Esophagus squamous epithelium (tissue), 5 donors: Measurements from ENCODE around the gene PIP4K2C. TPM values are rescaled to one million over a fixed set of nuclear protein-coding genes. Genes with fewer than 3 reads are reported as not detected.

Source experiments
- DNase-seq: peaks from one replicate; lab custom pipeline; 2025; lab: John Stamatoyannopoulos, UW
- H3K27ac ChIP-seq, 4 donors: fragments of 200-600 bp; sonication (generic); one replicate each; pipeline ENCODE4 v1.5.1; 2016 to 2019; ENCODE audit warnings: mild to moderate bottlenecking in 1 of 4
- H3K27me3 ChIP-seq, 4 donors: fragments of 200-600 bp; sonication (generic); 1 replicate in 3 of 4; 2 replicates in 1 of 4; pipeline versions ENCODE4 v1.5.1 to v1.6.0; 2017 to 2021; ENCODE audit warnings: antibody characterized with exemption in 1 of 4
- H3K36me3 ChIP-seq, 3 donors: fragments of 200-600 bp; sonication (generic); one replicate each; pipeline ENCODE4 v1.5.1; 2016 to 2019
- H3K4me1 ChIP-seq, 3 donors: fragments of 200-600 bp; sonication (generic); one replicate each; pipeline ENCODE4 v1.5.1; 2017 to 2019
- H3K4me3 ChIP-seq, 4 donors: fragments of 200-600 bp; sonication (generic); 1 replicate in 3 of 4; 2 replicates in 1 of 4; pipeline ENCODE4 v1.5.1; 2016 to 2019; ENCODE audit warnings: mild to moderate bottlenecking in 2 of 4, moderate library complexity in 1 of 4
- H3K9me3 ChIP-seq, 3 donors: fragments of 200-600 bp; sonication (generic); one replicate each; pipeline ENCODE4 v1.5.1; 2016 to 2019
- CTCF ChIP-seq, 6 experiments: fragments of 450-650 bp in 4 of 6; fragments of 200-600 bp in 2 of 6; sonication (generic) in 2 of 6; IDR thresholded peaks; one replicate each; pipeline ENCODE4 v1.5.1; 2016 to 2019; ENCODE audit warnings: antibody characterized with exemption in 6 of 6, mild to moderate bottlenecking in 4 of 6, moderate library complexity in 4 of 6
- POLR2A ChIP-seq, 4 donors: fragments of 450-650 bp; IDR thresholded peaks; one replicate each; pipeline ENCODE4 v1.6.1; 2017; ENCODE audit warnings: antibody characterized with exemption in 4 of 4, mild to moderate bottlenecking in 4 of 4, moderate library complexity in 3 of 4
- WGBS, 2 donors: methylation state at CpG; one replicate each; pipeline ENCODE4 v1.1.5; 2018; 5-methylcytosine and 5-hydroxymethylcytosine counted together
- intact Hi-C: fragments of 100-400 bp; cut with DNase I; formaldehyde crosslinking; loops from one replicate; pipeline ENCODE4 v1.15.0; 2022
- total RNA-seq, 4 donors: library from RNA; depleted of rRNA; stranded (reverse); fragments of >200 nt; gene quantifications; one replicate each; pipeline ENCODE4 v1.1.0, GENCODE V29; 2016
- donor health status: DM: yes; HTN: yes; CAD: no.

Gene PIP4K2C
- total RNA-seq, 4 donors from 2014 or later = 25.2 to 41.7 (median 33.1) TPM

GRCh38 chr12:57576613-57577160, 14.3 kb upstream of the PIP4K2C start:
- Histone ChIP-seq H3K27me3 (no peaks in the 10 kb centered on the region), H3K27ac (no peak overlapping the region), H3K4me3 (no peak overlapping the region), H3K9me3 (no peaks in the 10 kb centered on the region), H3K36me3 (no peaks in the 10 kb centered on the region), H3K4me1 (no peaks in the 10 kb centered on the region)
- intact Hi-C loops = no loop called here
- TF ChIP-seq POLR2A (IDR thresholded peaks at IDR 0.05) (no peak), CTCF (IDR thresholded peaks at IDR 0.05) (no peak)
- no peak for DNase-seq
- 66 to 76% methylated on average over 9 of the region's 9 CpGs for WGBS, 2 donors

GRCh38 chr12:57577981-57578758, 12.8 kb upstream of the PIP4K2C start:
- Histone ChIP-seq H3K27ac (no peak overlapping the region), H3K4me3 (no peak overlapping the region), H3K36me3 (no peaks in the 10 kb centered on the region), H3K4me1 (no peaks in the 10 kb centered on the region), H3K27me3 (peaks cover 0 to 7% (median 0%) of the 10 kb centered on the region in 4 donors), H3K9me3 (no peaks in the 10 kb centered on the region)
- 74 to 89% methylated on average over 11 to 12 of the region's 12 CpGs for WGBS, 2 donors
- no peak for DNase-seq
- intact Hi-C loops = no loop called here
- TF ChIP-seq CTCF (IDR thresholded peaks at IDR 0.05) (no peak), POLR2A (IDR thresholded peaks at IDR 0.05) (no peak)

GRCh38 chr12:57579011-57579410, 12.0 kb upstream of the PIP4K2C start:
- Histone ChIP-seq H3K9me3 (no peaks in the 10 kb centered on the region), H3K27ac (no peak overlapping the region), H3K4me3 (no peak overlapping the region), H3K4me1 (no peaks in the 10 kb centered on the region), H3K27me3 (peaks cover 0 to 7% (median 0%) of the 10 kb centered on the region in 4 donors), H3K36me3 (no peaks in the 10 kb centered on the region)
- no peak for TF ChIP-seq CTCF (IDR thresholded peaks at IDR 0.05)
- no peak for TF ChIP-seq POLR2A (IDR thresholded peaks at IDR 0.05)
- intact Hi-C loops = no loop called here
- no peak for DNase-seq
- 68 to 83% methylated on average over 1 to 2 of the region's 2 CpGs for WGBS, 2 donors

- 83 to 92% methylated on average over 8 of the region's 8 CpGs for WGBS, 2 donors
- intact Hi-C loops = loop anchor here (5.0 kb wide), 1 partner anchor 42 kb away; no protein-coding TSS in a partner anchor
Observed at GRCh38 chr12:57579677-57580465, 11.1 kb upstream of the PIP4K2C start.

More at GRCh38 chr12:57579677-57580465, 11.1 kb upstream of the PIP4K2C start:
- no peak overlapping the region for H3K27ac ChIP-seq
- no peaks in the 10 kb centered on the region for H3K36me3 ChIP-seq
- H3K9me3 ChIP-seq = no peaks in the 10 kb centered on the region
- peaks cover 0 to 10% (median 0%) of the 10 kb centered on the region in 4 donors for H3K27me3 ChIP-seq
- TF ChIP-seq CTCF (IDR thresholded peaks at IDR 0.05) (no peak), POLR2A (IDR thresholded peaks at IDR 0.05) (no peak)
- no peaks in the 10 kb centered on the region for H3K4me1 ChIP-seq
- DNase-seq = no peak
- H3K4me3 ChIP-seq = no peak overlapping the region
